Gastrocnemius medialis (tissue), 4 donors: ENCODE data around the gene KRTAP9-6.

Source experiments
- POLR2A ChIP-seq, 2 donors: fragments of 450-650 bp; IDR thresholded peaks; one replicate each; pipeline ENCODE4 v1.6.1; 2017; ENCODE audit warnings: antibody characterized with exemption in 2 of 2, mild to moderate bottlenecking in 2 of 2, moderate library complexity in 2 of 2
- TF ChIP-seq, protein P1 (sequence below), 5 experiments: fragments of 450-650 bp in 3 of 5; fragments of 200-600 bp in 2 of 5; sonication (generic) in 2 of 5; IDR thresholded peaks in 4 of 5; conservative IDR thresholded peaks in 1 of 5; 1 replicate in 4 of 5; 2 replicates in 1 of 5; pipeline ENCODE4 v1.5.1; 2016 to 2019; ENCODE audit warnings: antibody characterized with exemption in 5 of 5, mild to moderate bottlenecking in 3 of 5, moderate library complexity in 3 of 5

DNA sequence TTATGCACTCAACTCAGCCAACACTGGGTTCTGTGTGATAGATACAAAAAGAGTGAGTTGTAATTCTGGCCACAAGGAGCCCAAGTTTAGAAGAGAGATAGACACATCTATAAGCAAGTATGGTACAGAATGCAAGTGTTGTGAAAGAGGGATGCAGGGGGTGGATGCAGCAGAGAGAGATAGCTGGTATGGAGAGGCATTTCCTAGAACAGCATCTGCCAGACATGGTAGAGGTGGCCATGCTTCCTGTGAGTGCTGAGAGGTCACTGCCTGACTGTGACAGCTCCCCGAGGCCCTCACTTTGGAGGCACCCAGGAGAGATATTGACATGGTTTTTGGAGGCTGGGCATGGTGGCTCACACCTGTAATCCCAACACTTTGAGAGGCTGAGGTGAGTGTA, 45.9 kb downstream of the KRTAP9-6 start:
- TF ChIP-seq, protein P1, sequence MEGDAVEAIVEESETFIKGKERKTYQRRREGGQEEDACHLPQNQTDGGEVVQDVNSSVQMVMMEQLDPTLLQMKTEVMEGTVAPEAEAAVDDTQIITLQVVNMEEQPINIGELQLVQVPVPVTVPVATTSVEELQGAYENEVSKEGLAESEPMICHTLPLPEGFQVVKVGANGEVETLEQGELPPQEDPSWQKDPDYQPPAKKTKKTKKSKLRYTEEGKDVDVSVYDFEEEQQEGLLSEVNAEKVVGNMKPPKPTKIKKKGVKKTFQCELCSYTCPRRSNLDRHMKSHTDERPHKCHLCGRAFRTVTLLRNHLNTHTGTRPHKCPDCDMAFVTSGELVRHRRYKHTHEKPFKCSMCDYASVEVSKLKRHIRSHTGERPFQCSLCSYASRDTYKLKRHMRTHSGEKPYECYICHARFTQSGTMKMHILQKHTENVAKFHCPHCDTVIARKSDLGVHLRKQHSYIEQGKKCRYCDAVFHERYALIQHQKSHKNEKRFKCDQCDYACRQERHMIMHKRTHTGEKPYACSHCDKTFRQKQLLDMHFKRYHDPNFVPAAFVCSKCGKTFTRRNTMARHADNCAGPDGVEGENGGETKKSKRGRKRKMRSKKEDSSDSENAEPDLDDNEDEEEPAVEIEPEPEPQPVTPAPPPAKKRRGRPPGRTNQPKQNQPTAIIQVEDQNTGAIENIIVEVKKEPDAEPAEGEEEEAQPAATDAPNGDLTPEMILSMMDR (IDR thresholded peaks at IDR 0.05 in 4 of 5, conservative IDR thresholded peaks at IDR 0.05 in 1 of 5) = no peak
- TF ChIP-seq POLR2A (IDR thresholded peaks at IDR 0.05) = no peak
